Measurements from ENCODE around the gene SLC22A17. TPM values are rescaled to one million over a fixed set of nuclear protein-coding genes. Genes with fewer than 3 reads are reported as not detected.
A peak's percentile ranks its signal among the peaks of the same experiment; 100 is the strongest.
"Not testable (repeated sequence)": the region's sequence is repeated elsewhere in the genome, so short reads cannot be mapped to it uniquely, and the experiment has no call there.

Gene SLC22A17
- total and polyA plus RNA-seq, 4 donors = 5.4 to 27.3 (median 9.7) TPM

GRCh38 chr14:23388996-23389395 is 36.3 kb upstream of the SLC22A17 start:
- no peak for ATAC-seq (ENCODE audit: insufficient read depth, low FRiP score)
- peak overlapping the region in 1 of 2 donors; percentile 10 for H3K27ac ChIP-seq (ENCODE audit: low read depth in 1 of 2, low read length in 1 of 2)

GRCh38 chr14:23387916-23388882 is 35.5 kb upstream of the SLC22A17 start:
- Histone ChIP-seq H3K4me3 (no peak overlapping the region), H3K9me3 (ENCODE audit: control insufficient read depth in 4 of 4, insufficient read depth in 3 of 4, low read length in 3 of 4) (no peaks in the 10 kb centered on the region), H3K27me3 (ENCODE audit: control insufficient read depth in 3 of 3, insufficient read depth in 3 of 3, low read length in 2 of 3) (no peaks in the 10 kb centered on the region), H3K36me3 (ENCODE audit: control insufficient read depth in 4 of 4, insufficient read depth in 4 of 4, low read length in 4 of 4) (peaks cover 0 to 9% (median 0%) of the 10 kb centered on the region in 4 donors), H3K4me1 (ENCODE audit: control insufficient read depth in 5 of 5, insufficient read depth in 5 of 5, low read length in 5 of 5) (no peaks in the 10 kb centered on the region), H3K9ac (ENCODE audit: insufficient read depth in 1 of 2, low read length in 2 of 2) (no peak overlapping the region), H3K27ac (ENCODE audit: low read depth in 1 of 2, low read length in 1 of 2) (no peak overlapping the region)
- no peak for TF ChIP-seq CTCF (IDR thresholded peaks at IDR 0.05; ENCODE audit: control extremely low read depth, extremely low read depth)
- DNase-seq (no peak), ATAC-seq (ENCODE audit: insufficient read depth, low FRiP score) (no peak)
- WGBS, 2 donors = 76 to 85% methylated on average over 26 of the region's 26 CpGs

More at GRCh38 chr14:23388996-23389395, 36.3 kb upstream of the SLC22A17 start:
- WGBS, 2 donors = 91 to 94% methylated on average over 7 to 8 of the region's 8 CpGs
- no peak for DNase-seq
- Histone ChIP-seq H3K4me1 (ENCODE audit: control insufficient read depth in 5 of 5, insufficient read depth in 5 of 5, low read length in 5 of 5) (no peaks in the 10 kb centered on the region), H3K9ac (ENCODE audit: insufficient read depth in 1 of 2, low read length in 2 of 2) (no peak overlapping the region), H3K4me3 (no peak overlapping the region), H3K27me3 (ENCODE audit: control insufficient read depth in 3 of 3, insufficient read depth in 3 of 3, low read length in 2 of 3) (no peaks in the 10 kb centered on the region), H3K9me3 (ENCODE audit: control insufficient read depth in 4 of 4, insufficient read depth in 3 of 4, low read length in 3 of 4) (no peaks in the 10 kb centered on the region), H3K36me3 (ENCODE audit: control insufficient read depth in 4 of 4, insufficient read depth in 4 of 4, low read length in 4 of 4) (peaks cover 0 to 5% (median 0%) of the 10 kb centered on the region in 4 donors)
- no peak for TF ChIP-seq CTCF (IDR thresholded peaks at IDR 0.05; ENCODE audit: control extremely low read depth, extremely low read depth)

GRCh38 chr14:23386999-23387398 is 34.3 kb upstream of the SLC22A17 start:
- no peak overlapping the region for H3K27ac ChIP-seq (ENCODE audit: low read depth in 1 of 2, low read length in 1 of 2)
- H3K4me3 ChIP-seq = no peak overlapping the region
- 82 to 97% methylated on average over 1 of the region's 1 CpG for WGBS, 2 donors
- DNase-seq (no peak), ATAC-seq (ENCODE audit: insufficient read depth, low FRiP score) (no peak)
- H3K27me3 ChIP-seq (ENCODE audit: control insufficient read depth in 3 of 3, insufficient read depth in 3 of 3, low read length in 2 of 3) = no peaks in the 10 kb centered on the region
- H3K9ac ChIP-seq (ENCODE audit: insufficient read depth in 1 of 2, low read length in 2 of 2) = no peak overlapping the region
- no peaks in the 10 kb centered on the region for H3K4me1 ChIP-seq (ENCODE audit: control insufficient read depth in 5 of 5, insufficient read depth in 5 of 5, low read length in 5 of 5)
- H3K9me3 ChIP-seq (ENCODE audit: control insufficient read depth in 4 of 4, insufficient read depth in 3 of 4, low read length in 3 of 4) = no peaks in the 10 kb centered on the region
- TF ChIP-seq CTCF (IDR thresholded peaks at IDR 0.05; ENCODE audit: control extremely low read depth, extremely low read depth) = no peak
- peaks cover 0 to 10% (median 0%) of the 10 kb centered on the region in 4 donors for H3K36me3 ChIP-seq (ENCODE audit: control insufficient read depth in 4 of 4, insufficient read depth in 4 of 4, low read length in 4 of 4)

- not testable (repeated sequence) for H3K4me3 ChIP-seq; H3K9me3 ChIP-seq (ENCODE audit: control insufficient read depth in 4 of 4, insufficient read depth in 3 of 4, low read length in 3 of 4); H3K27ac ChIP-seq (ENCODE audit: low read depth in 1 of 2, low read length in 1 of 2); H3K27me3 ChIP-seq (ENCODE audit: control insufficient read depth in 3 of 3, insufficient read depth in 3 of 3, low read length in 2 of 3); DNase-seq; ATAC-seq (ENCODE audit: insufficient read depth, low FRiP score); H3K4me1 ChIP-seq (ENCODE audit: control insufficient read depth in 5 of 5, insufficient read depth in 5 of 5, low read length in 5 of 5); H3K9ac ChIP-seq (ENCODE audit: insufficient read depth in 1 of 2, low read length in 2 of 2)
- WGBS, 2 donors = 84 to 95% methylated on average over 17 of the region's 17 CpGs
- H3K36me3 ChIP-seq (ENCODE audit: control insufficient read depth in 4 of 4, insufficient read depth in 4 of 4, low read length in 4 of 4) = peaks cover 0 to 10% (median 0%) of the 10 kb centered on the region in 4 donors
Observed at GRCh38 chr14:23386266-23386657, 33.6 kb upstream of the SLC22A17 start.
